HS-5 (cell line): Measurements from ENCODE around the gene TMEM33.
"Not testable (repeated sequence)": the region's sequence is repeated elsewhere in the genome, so short reads cannot be mapped to it uniquely, and the experiment has no call there.

Experiments used
- DNase-seq: peaks from one replicate; pipeline ENCODE4 v3.0.0-alpha.2; 2012; ENCODE audit warnings: low read depth

TMEM33 gene, protein sequence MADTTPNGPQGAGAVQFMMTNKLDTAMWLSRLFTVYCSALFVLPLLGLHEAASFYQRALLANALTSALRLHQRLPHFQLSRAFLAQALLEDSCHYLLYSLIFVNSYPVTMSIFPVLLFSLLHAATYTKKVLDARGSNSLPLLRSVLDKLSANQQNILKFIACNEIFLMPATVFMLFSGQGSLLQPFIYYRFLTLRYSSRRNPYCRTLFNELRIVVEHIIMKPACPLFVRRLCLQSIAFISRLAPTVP

DNA sequence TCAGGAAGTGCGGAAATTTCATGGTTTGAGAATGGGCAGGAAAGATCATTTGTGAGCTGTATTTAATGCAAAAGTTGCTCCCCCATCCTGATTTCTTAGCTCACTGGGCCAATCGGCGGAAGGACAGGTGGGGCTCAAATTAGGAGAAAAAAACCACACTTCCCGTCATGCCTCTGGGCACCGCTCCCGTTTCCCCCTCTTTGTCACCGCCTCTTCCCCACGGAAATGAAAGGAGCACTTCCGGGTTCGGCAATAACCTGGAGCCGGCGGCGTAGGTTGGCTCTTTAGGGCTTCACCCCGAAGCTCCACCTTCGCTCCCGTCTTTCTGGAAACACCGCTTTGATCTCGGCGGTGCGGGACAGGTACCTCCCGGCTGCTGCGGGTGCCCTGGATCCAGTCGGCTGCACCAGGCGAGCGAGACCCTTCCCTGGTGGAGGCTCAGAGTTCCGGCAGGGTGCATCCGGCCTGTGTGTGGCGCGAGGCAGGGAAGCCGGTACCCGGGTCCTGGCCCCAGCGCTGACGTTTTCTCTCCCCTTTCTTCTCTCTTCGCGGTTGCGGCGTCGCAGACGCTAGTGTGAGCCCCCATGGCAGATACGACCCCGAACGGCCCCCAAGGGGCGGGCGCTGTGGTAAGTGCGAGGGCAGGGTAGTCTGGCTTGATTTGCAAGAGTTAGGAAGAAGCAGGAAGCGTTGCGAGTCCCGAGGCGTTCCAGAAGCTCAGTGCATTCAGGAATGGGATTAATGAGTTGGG is at the start of gene TMEM33:
TMEM33 (plus strand) TSS at position 529 of the 751 bp plus-strand sequence; CDS start at position 585, 56 bp downstream.
- DNase-seq: peak; percentile 65

DNA sequence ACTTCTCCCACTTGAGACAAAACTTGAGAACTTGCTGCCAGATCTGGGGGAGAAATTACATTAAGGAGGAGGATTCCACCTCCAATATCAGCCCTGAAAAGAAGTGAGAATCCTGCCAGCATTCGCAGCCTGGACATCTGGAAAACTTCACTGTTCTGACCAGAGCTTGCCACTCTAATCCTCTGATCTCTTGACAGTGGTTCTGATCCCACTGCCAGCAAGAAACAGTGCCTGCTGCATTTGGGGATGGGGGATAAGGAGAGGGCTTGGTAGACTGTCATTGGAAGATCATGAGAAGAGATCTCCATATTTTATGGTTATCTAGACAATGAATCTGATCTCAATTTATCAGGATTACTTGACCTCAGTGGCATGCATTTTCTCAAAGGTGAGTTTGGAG is 49.8 kb upstream of the TMEM33 start:
- no peak for DNase-seq

DNA sequence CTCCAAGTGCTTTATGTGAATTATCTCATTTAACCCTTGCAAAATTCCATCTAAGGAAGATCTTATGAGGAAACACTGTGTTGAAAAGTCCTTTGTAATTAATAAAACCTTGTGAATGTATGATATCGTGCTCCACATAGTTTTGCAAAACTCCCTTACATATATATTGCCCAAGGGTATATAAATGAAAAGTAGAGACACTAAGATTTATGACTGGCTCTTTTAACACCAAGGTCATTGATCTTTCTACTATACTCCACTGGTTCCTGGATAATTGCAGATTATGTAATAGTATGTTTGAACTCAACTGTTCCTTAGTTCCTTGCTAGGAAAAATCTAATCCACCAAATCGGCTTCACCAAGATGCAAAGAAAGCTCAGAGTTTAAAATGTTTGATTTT is 48.0 kb upstream of the TMEM33 start:
- no peak for DNase-seq

DNA sequence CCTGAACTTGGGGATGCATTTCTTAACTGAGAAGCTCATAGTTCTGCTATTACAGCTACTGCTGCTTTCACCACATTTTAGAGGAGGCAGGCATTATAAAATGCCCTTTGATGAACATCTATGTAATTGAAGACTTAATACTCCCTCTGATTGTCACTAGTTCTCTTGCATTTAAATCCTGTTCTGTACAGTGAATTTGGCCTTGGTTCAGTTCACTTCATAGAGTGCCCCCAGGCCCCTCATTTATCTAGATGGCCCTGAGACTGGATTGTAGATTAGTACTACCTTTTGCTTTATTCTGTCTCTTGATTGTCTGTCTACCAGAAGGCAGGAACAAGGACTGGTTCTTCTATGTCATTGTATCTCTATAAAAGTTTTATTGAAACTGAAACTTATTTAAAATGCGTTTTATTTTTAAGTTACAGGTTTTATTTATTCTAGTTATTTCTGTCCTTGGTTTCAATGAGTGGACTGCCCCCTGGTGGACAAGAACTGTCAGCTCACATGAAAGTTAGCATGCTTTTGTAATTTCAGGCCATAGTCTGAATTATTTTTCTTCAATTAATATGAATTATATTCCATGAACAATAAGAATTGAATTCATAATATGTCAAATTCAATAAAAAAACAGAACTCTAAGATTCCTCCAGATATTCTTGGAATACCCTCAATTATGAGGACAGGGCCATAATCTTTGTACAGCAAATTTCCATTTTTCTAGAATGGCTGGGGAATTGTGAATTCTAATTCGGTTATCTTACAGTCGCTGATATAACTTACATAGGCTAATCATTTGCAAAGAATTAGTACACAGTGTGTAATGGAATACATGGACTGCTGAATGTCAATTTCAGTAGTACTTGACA is 47.2 kb upstream of the TMEM33 start:
- DNase-seq: no peak

DNA sequence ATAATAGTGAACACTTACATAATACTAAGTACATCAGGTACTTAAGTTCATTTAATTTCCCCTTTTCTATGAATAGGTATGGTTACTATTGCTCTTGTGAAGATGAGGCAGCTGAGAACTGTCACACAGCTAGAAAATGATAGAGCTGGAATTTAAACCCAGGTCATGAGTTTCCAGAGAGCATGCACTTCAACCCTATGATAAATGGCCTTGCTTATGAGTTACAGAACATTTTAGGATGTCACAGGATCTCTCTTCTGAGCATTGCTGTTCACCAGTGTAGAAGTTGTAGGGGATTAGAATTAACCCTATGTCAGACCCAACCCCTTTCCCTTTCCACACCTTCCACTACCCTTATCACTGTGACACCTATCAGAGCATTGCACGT is 46.5 kb upstream of the TMEM33 start:
- no peak for DNase-seq

DNA sequence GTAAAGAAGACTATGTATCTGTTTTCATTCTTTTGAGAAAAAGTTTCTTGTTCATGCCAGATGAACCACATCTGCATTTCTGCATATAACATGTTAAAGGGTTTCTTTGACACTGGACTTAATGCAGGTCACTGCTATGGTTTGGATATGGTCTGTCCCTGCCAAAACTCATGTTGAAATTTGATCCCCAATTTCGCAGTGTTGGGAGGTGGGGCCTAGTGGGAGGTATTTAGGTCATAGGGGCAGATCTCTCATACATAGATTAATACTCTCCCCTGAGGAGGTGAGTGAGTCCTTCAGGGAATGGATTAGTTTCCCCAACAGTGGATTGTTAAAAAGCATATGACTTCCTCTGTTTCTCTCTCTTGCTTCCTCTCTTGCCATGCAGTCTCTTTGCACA is 45.9 kb upstream of the TMEM33 start:
- DNase-seq: no peak

DNA sequence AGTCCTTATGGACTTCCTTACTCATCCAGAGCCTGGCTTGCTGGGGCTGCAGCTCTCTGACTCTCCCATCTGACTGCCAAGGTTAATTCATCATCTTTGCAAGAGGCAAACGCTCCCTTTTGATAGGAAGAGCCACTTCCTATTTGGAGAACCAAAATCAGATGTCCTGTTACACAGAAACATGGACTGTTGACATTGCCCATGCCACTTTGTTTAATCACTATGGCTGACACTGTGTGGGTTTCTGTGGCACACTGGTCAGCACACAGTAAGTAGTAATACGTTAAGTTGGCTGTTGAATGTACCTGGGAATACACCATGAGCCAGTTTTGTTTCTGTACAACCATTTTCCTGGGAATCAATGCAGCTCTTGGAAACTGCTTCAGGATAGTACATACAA is 45.1 kb upstream of the TMEM33 start:
- DNase-seq: no peak

DNA sequence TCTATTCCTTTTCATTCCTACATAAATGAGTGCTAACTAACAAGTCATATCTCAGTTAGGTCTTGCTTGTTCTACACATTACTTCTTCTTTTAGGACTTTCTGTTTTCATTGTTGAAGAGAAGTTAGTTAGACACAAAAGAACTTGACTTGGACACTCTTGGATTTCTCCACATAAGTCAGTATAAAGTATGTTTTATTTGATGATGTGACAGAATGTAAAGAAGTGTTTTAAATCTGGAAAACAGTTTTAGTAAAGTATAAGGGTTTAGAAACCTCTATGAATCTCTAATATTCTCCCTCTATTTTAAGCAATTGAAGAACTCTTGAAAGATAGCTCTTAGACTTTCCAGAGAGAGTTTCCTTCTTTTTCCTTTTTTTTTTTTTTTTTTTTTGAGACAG is 38.6 kb upstream of the TMEM33 start:
- DNase-seq: no peak

DNA sequence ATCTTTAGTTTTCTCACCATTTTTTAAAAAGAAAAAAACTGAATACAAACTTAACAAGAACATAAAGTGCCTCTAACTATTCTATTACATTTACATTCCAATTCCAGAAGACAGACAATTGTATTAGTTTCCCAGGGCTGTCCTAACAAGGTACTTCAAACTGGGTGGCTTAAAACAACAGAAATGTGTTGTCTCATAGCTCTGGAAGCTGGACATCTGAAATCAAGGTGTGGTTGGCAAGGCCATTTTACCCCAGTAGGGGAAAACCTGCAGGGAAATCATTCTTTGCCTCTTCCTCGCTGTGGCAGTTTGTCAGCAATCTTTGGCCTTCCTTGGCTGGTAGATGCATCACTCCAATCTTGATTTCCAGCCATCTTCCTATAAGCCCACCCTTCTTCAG is 37.5 kb upstream of the TMEM33 start:
- DNase-seq: no peak

DNA sequence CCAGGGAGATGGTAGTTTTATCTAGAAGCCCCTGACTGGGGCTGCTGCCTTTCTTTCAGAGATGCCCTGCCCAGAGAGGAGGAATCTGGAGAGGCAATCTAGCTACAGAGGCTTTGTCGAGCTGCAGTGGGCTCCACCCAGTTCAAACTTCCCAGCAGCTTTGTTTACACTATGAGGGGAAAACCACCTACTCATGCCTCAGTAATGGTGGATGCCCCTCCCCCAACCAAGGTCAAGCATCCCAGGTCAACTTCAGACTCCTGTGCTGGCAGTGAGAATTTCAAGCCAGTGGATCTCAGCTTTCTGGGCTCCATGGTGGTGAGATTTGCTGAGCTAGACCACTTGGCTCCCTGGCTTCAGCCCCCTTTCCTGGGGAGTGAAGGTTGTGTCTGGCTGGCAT is 26.1 kb upstream of the TMEM33 start:
- DNase-seq: not testable (repeated sequence)

DNA sequence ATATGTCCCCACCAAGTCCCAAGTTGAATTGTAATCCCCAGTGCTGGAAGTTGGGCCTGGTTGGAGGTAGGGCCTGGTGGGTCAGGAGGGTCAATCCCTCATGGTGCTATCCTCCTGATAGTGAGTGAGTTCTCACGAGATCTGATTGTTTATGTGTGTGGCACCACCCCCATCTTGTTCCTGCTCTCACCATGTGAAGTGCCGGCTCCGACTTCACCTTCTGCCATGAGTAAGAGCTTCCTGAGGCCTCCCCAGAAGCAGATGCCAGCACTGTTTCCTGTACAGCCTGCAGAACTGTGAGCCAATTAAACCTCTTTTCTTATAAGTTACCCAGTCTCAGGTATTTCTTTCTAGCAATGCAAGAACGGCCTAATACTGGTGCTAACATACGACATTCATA is 22.7 kb upstream of the TMEM33 start:
- no peak for DNase-seq

DNA sequence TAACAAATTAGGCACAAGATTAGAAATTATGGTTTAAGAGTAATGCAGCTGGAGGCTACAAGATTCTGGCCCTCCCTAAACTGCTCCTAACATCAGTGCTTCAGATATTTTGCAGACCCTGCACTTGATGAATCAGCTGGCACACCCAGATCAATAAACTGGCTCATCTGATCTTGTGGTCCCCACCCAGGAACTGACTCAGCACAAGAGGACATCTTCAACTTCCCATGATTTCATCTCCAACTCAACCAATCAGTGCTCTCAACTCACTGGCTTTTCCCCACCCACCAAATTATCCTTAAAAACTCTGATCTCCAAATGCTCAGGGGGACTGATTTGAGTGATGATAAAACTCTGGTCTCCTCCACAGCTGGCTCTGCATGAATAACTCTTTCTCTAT is 21.7 kb upstream of the TMEM33 start:
- DNase-seq: peak; percentile 30

DNA sequence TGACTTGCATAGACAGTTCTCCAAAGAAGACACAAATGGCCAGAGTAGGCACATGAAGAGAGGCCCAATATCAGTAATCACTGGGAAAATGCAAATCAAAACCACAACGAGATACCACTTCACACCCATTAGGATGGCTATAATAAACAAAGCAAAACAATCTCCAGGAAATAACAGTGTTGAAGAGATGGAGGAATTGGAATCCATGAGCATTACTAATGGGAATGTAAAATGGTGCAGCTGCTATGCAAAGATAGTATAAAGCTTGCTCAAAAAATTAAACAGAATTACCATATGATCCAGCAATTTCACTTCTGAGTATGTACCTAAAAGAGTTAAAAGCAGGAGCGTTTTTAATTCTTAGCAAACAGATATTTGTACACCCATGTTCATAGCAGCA is 17.0 kb upstream of the TMEM33 start:
- DNase-seq: no peak

DNA sequence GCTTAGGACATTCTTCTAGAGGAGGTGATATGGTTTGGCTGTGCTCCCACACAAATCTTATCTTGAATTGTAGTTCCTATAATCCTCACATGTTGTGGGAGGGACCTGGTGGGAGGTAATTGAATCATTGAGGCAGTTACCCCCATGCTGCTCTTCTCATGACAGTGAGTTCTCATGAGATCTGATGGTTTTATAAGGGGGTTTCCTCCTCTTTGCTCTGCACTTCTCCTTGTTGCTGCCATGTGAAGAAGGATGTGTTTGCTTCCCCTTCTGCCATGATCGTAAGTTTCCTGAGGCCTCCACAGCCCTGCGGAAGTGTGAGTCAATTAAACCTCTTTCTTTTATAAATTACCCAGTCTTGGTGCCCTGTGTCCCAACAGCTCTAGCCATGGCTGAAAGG is 14.8 kb upstream of the TMEM33 start:
- not testable (repeated sequence) for DNase-seq

DNA sequence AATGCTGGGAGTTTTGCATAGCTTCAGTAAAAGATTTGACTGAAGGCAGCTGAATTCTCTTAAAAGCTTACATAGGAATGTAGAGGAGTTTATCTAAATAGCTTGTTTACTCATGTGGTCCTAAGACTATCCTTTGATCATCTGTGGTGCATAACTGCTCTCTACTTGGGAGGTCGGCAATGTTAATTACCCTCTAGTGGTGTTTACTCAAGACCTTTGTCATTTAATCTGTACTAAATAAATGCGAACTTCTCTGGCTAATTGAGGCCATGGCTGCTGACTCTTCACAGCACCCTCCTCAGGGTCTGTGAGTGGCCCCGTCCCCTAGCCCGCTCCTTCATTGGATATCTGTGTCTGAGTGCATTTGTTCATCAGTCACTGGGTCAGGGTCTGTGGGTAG is 13.8 kb upstream of the TMEM33 start:
- DNase-seq: no peak

DNA sequence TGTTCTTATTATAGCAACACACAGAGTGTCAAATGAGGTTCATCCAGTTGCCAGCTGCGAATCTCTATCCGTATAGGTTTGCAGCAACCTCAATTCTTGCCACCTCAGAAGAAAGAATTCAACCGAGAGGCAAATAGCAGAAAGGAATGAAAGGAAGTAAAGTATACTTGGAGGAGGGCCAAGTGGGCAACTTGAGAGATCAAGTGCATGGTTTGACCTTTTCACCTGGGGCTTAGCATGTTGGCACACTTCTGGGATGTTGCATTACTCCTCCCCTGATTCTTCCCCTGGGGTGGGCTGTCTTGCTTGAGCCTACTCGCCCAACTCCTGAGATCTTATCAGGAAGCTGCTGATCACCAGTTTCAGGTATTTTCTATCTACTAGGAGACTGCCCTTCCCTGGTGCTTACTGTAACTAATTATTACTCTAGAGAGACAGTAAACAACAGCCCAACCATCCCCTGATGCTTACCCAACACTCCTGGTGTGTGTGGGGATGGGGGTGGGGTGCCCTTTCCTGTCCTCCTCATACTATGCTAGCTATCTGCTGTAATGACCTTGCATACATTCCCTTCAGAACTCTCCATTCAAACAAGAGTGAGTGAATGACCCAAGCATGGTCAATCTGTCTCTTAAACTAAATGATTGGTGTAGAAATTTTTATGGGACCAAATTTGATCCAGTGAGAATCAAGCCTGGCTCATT is 7.3 kb upstream of the TMEM33 start:
- no peak for DNase-seq

DNA sequence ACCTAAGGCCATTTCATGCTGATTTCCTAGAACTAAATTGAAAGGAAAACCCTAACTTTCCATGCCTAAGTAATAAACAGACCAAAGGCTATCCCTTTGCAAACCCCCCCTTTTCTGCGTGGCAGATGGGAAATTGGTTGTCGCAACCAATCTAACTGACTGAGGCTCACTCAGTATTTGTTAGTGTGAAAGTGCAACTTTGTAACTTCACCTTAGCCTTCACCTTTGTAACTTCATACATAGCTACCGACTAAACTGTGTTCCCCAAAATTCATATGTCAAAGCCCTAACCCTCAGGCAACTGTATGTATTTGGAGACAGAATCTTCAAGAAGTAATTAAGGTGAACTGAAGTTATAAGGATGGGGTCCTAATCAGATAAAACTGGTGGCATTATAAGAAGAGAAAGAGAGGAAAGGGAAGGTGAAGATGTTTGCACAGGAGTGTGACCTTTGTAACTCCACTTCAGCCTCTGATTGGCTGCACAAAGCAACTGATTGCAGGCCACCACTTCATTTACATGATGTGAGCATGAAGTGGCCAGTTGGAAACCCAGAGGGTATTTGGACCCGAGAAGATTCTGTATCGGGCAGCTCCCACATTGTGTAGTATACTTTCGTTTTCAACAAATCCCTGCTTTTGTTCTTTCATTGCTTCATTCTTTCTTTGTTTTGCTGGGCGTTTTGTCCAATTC is 4.9 kb upstream of the TMEM33 start:
- no peak for DNase-seq

DNA sequence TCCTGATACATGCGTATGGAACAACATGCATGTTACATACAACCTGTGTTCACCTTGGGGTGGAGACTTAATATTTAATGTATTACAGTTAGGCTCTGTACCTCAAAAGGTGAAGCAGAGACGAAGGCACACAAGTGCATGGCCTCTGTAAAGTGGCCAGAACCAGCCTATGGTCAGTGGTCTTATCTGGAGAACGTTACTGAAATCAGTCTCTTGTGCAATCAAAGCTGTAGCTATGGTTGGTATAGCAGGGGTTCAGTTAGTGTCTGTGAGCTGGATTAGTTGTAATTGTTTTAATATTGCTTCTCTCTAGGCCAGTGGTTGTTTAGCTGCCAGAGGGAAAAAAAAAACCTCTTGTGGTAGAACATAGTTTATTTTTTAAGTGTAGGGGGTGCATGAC is 2.2 kb upstream of the TMEM33 start:
- no peak for DNase-seq

DNA sequence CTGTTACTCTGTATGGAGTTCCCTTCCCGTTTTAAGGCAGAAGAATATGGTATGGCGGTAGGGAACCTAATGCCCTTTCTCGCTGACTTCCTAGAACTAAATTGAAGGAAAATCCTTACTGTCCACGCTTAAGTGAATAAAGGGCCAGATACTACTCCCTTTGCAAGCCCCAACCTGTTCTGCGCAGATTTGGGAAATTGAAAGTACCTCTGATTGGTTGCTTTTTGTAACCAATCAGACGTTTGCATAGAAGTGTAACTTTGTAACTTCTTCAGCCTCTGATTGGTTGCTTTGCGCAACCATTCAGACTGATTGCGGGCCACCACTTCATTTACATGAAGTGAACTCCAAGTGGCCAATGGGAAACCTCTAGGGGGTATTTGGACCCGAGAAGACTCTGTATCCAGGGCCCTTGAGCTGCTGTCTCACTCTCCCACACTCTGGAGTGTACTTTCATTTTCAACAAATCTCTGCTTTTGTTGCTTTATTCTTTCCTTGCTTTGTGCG is 1.2 kb upstream of the TMEM33 start:
- DNase-seq: no peak

DNA sequence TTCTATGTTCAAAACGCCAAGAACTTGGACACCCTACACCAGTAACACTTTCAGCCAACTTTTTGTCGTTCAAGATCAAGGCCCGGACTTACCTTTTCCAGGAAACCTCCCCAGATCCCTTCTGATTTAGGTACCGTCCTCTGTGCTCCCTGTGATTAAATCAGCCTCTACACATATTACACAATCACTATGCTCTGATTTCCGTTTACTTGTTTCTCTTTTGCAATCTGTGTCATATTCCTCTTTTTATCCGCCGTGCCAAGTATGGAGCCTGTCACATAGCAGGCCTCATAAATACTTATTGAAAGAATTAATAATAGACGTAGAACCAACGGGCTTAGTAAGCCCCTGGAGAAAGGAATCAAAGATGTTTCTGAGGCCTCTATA is 722 bp upstream of the TMEM33 start:
- DNase-seq: no peak

DNA sequence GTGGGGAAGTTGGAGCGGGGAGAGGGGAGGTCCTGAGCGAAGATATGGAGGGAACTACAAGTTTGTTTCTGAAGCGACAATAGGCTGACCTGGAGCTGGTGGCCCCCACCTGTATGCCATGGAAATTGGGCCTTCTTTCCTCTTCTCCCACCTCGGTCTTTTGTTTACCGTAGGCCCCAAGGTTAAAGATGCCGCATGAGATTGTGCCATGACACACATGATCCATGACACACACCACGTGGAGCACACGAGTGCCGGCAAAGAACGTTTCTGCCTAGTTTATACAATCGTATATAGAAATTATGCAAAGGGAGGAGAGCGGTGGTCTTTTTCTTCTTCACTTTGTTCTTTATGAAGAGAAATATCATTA is 408 bp downstream of the TMEM33 start:
- no peak for DNase-seq
